Limb (tissue), 2 donors: ENCODE measurements around the gene DNAJC5.

ENCODE experiments used
- DNase-seq, 2 donors: peaks; one replicate each; pipeline ENCODE4 v3.0.0-alpha.2; 2016; ENCODE audit errors: extremely low spot score in 2 of 2

The DNAJC5 gene

DNA sequence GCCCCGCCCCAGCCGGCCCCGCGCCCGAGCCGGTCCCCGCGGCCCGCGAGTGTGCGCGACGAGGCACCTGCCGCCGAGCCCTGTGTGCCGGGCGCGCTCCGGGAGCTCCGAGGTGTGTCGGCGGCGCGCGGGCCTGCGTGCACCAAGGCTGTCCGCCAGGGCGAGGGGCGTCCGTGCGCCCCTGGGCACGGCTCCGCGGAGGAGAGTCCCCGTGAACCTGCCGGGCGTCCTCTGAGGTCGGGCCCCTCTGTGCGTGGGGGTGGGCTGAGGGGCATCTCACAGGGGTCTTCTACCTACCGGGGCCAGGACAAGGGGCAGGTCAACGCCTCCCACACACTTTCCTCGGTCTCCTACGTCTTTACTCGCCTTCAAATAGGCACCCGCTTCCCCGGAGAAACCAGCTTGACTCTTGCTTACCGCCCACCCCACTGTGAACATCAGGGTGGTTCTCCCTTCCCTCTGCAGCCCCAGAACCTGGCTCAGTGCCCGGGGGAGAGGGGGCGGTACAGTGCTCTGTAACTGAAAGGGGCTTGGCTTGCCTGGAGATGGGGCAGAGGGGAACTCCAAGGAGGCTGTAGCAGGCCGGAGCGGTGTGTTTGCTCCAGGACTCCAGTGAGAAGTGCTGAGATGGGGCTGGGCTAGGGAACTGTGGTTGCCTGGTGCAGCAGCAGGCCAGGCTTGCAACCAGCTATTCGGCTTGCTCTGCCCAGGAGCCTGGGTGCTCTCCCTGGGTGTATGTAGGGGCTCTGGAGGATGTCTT, 84.8 kb downstream of the DNAJC5 start, which contains the start of gene SAMD10:
Gene SAMD10 (minus strand): TSS at position 86 of the 760 bp plus-strand sequence. CDS start 175 bp downstream, outside the sequence.
- DNase-seq: peak; percentile 47 to 87

DNA sequence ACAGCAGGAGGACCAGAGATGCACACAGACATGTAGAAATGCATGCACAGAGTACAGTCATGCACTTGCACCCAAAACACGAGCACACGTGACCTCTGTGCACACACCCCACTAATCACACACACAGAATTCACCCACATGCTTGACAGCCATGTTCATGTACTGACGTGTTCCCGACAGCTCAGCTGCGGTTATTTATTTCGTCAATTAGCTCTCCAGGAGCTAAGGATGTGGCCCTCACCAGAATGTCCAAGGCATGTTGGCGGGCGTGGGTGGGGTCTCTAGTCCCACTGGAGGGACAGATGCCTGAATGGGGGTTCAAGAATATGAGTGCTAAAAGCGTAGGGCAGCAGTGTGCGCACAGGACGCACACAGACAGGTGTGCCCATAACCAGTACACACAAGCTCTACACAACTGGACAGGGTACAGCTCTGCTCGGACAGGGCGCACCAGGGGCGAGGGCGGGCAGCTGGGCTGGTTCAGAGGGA, 85.4 kb downstream of the DNAJC5 start:
- no peak for DNase-seq

DNA sequence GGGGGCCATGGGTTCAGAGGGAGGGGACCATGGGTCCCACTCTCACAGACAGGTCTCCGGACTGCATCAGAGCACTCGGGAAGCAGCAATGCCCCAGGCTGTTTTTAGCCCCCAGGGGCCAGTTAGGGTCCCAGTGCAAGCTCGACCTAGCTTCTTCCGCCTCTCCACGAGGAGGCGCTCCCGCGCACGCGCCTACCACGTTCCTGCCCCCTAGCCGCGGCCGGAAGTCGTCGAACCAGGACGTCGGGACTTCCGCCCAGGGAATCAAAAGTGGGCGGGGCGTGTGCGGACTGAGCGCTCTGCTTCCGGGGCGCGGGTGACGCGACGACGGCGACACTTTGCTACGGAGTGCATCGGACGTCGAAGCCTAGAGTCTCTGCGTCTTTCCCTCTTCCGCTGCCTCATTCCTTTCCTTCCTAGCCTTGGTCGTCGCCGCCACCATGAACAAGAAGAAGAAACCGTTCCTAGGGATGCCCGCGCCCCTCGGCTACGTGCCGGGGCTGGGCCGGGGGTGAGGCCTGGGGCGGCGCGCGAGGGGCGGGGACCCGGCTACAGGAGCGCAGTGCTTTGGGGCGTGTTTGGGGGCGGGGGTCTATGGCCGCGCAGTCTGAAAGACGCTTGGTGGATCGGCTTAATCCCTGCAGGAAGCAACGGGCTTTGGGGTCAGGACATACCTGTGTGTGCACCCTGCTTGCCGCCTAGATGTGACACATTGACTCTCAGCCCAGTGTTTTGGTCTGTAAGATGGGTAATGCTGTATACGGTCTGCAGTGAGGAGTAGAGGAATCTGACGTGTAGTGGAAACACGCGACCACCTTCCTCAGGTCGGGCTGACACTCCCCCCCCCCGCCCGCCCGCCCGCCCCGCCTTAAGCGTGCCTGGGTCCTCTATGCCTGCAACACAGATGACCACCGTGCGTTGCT, 86.1 kb downstream of the DNAJC5 start, which contains the start of gene PRPF6:
Gene PRPF6 (plus strand): TSS at position 327 of the 923 bp plus-strand sequence. CDS start 114 bp downstream, at position 441.
- peak; percentile 95 to 96 for DNase-seq

DNA sequence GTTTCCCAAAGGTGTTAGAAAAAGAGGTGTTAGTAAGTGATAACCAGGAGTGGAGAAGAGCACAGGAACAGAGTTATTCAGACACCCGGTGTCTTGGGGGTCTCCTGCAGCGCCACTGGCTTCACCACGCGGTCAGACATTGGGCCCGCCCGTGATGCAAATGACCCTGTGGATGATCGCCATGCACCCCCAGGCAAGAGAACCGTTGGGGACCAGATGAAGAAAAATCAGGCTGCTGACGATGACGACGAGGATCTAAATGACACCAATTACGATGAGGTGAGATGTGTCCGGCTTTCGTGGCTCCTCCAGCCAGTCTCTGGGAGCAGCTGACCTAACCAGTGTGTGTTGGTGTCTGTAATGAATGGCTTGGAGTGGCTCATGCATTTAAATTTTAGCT, 88.0 kb downstream of the DNAJC5 start:
- no peak for DNase-seq
